Muscle of leg (tissue), 11 donors: ENCODE results near the gene OSBPL5. TPM values are rescaled to one million over a fixed set of nuclear protein-coding genes. Genes with fewer than 3 reads are reported as not detected.

ENCODE experiments used
- DNase-seq: peaks from one replicate; pipeline ENCODE4 v3.0.0; 2013
- H3K27ac ChIP-seq: one replicate; pipeline ENCODE4 v1.5.1; 2013; ENCODE audit warnings: mild to moderate bottlenecking, low read length, control low read depth
- H3K27me3 ChIP-seq: one replicate; pipeline ENCODE4 v1.6.1; 2013; ENCODE audit warnings: low read length; ENCODE audit not compliant: control insufficient read depth, insufficient read depth
- H3K36me3 ChIP-seq: one replicate; pipeline ENCODE4 v1.6.1; 2013; ENCODE audit warnings: low read length; ENCODE audit not compliant: control insufficient read depth, insufficient read depth
- H3K4me1 ChIP-seq: one replicate; pipeline ENCODE4 v1.6.1; 2013; ENCODE audit warnings: low read length; ENCODE audit not compliant: control insufficient read depth, insufficient read depth
- H3K4me3 ChIP-seq: one replicate; pipeline ENCODE4 v1.5.1; 2013; ENCODE audit warnings: low read length, control low read depth
- H3K9me3 ChIP-seq: replicated peaks from 2 replicates; pipeline ENCODE4 v1.6.1; 2013; ENCODE audit warnings: low read depth, low read length; ENCODE audit not compliant: control insufficient read depth
- WGBS: methylation state at CpG from one replicate; pipeline ENCODE4 v1.1.5; 2013; ENCODE audit warnings: missing lambda C conversion rate; ENCODE audit not compliant: insufficient coverage; 5-methylcytosine and 5-hydroxymethylcytosine counted together
- polyA plus RNA-seq, 8 donors: library from polyadenylated mRNA; unstranded; fragments of 120-200 nt; gene quantifications; one replicate each; pipeline versions ENCODE4 v1.2.1 to v1.2.3, GENCODE V29; 2013; ENCODE audit warnings: inconsistent platforms in 1 of 8, low replicate concordance in 1 of 8; ENCODE audit not compliant: insufficient read length in 8 of 8, insufficient read depth in 1 of 8
- total RNA-seq: library from RNA; stranded (reverse); fragments of 120-200 nt; gene quantifications from one replicate; pipeline ENCODE4 v1.2.4, GENCODE V29; 2013

OSBPL5 gene
- total and polyA plus RNA-seq, 9 donors, result 10.8 to 20.4 (median 16.2) TPM

DNA sequence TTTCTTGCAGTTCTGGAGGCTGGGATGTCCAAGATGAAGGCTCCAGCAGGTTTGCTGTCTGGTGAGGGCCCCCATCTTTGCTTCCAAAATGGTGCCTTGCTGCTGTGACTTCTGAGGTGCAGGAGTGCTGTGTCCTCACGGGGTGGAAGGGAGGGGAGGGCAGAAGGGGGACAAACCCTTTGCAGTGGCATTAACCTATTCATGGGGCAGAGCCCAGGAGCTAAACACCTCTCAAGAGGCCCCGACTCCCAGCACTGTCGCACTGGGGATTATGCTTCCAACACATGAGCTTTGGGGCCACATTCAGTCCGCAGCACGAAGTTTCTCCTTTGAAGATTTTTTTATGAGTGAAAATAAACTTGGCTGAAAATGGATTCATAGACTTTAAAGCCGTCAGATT lies 25.5 kb upstream of the OSBPL5 start:
- no peak overlapping the region for H3K27ac ChIP-seq
- no peaks in the 10 kb centered on the region for H3K4me1 ChIP-seq
- DNase-seq, result no peak
- WGBS, result 46% methylated on average over 5 of the region's 6 CpGs
- H3K27me3 ChIP-seq, result peaks cover 14% of the 10 kb centered on the region
- no peak overlapping the region for H3K4me3 ChIP-seq
- no peaks in the 10 kb centered on the region for H3K36me3 ChIP-seq
- H3K9me3 ChIP-seq, result no peaks in the 10 kb centered on the region

GRCh38 chr11:3189886-3190583 lies 24.9 kb upstream of the OSBPL5 start:
- Histone ChIP-seq H3K4me1 (no peaks in the 10 kb centered on the region), H3K9me3 (no peaks in the 10 kb centered on the region), H3K27me3 (peaks cover 14% of the 10 kb centered on the region), H3K36me3 (no peaks in the 10 kb centered on the region), H3K27ac (no peak overlapping the region), H3K4me3 (no peak overlapping the region)
- 87% methylated on average over 5 of the region's 11 CpGs for WGBS
- DNase-seq, result no peak

DNA sequence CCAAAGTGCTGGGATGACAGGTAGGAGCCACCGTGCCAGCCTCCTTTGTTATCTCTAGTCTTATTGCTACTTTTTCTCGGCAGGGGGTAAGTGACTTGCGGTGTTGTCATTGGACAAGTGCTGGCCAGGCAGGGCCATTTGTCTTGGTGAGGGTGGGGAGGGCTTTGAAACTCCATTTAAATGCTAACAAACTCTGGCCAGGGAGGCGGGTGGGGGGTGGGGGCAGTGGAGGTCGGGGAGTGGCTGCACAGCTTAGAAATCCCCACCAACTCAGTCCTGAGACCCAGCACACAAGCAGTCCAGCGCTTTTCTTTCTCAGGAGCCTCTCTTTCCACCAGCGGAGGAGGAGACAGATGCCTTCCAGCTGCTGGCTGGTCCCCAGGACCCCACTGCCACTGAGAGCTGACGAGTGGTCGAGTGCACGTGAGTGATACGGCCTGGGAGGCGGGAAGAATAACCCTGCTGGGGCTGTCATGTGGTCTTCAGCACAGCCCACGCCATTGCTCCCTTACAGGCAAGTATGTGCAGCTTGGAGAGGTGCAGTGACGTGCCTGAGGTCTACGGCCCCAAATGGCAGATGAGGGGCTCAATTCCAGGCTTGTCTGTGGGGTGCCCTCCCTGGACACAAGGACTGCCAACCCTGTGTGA lies 24.2 kb upstream of the OSBPL5 start:
- no peak overlapping the region for H3K4me3 ChIP-seq
- no peak for DNase-seq
- H3K27ac ChIP-seq, result no peak overlapping the region
- WGBS, result 31% methylated on average over 3 of the region's 15 CpGs
- peaks cover 14% of the 10 kb centered on the region for H3K27me3 ChIP-seq
- no peaks in the 10 kb centered on the region for H3K9me3 ChIP-seq
- no peaks in the 10 kb centered on the region for H3K36me3 ChIP-seq
- H3K4me1 ChIP-seq, result no peaks in the 10 kb centered on the region

GRCh38 chr11:3188496-3189195 lies 23.5 kb upstream of the OSBPL5 start:
- Histone ChIP-seq H3K36me3 (no peaks in the 10 kb centered on the region), H3K27ac (no peak overlapping the region), H3K4me1 (no peaks in the 10 kb centered on the region), H3K9me3 (no peaks in the 10 kb centered on the region), H3K4me3 (no peak overlapping the region), H3K27me3 (peaks cover 14% of the 10 kb centered on the region)
- no peak for DNase-seq
- WGBS, result 77% methylated on average over 8 of the region's 17 CpGs

DNA sequence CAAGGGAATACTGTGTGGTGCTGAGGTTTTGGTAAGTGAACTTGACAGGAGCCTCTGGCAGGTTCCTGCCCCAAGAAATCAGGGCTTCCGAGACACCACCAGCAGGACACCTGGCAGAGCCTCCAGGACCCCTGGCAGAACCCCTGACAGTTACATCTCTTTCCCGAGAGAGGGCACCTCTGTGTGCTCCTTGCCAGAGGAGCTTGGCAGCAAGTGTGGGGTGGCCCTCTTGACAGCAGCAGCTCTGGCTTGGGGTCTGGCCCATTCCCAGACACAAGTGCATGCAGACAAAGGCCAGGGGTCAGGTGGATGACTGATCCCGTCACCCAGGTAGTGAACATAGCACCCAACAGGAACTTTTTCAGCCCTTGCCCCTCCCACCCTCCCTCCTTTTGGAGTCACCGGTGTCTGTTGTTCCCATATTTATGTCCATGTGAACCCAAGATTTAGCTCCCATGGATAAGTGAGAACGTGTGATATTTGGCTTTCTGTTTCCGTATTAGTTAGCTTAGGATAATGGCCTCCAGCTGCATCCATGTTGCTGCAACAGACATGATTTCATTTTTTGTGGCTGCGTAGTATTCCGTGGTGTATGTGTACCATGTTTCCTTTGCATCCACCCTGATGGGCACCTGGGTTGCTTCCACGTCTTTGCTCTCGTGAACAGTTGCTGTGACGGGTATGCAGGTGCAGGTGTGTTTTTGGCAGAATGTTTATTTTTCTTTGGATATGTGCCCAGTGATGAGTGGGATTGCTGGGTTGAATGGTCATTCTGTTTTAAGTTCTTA lies 21.2 kb upstream of the OSBPL5 start:
- Histone ChIP-seq H3K27me3 (peaks cover 12% of the 10 kb centered on the region), H3K4me3 (no peak overlapping the region), H3K27ac (no peak overlapping the region), H3K9me3 (no peaks in the 10 kb centered on the region), H3K36me3 (no peaks in the 10 kb centered on the region), H3K4me1 (no peaks in the 10 kb centered on the region)
- 79% methylated on average over 4 of the region's 11 CpGs for WGBS
- no peak for DNase-seq

DNA sequence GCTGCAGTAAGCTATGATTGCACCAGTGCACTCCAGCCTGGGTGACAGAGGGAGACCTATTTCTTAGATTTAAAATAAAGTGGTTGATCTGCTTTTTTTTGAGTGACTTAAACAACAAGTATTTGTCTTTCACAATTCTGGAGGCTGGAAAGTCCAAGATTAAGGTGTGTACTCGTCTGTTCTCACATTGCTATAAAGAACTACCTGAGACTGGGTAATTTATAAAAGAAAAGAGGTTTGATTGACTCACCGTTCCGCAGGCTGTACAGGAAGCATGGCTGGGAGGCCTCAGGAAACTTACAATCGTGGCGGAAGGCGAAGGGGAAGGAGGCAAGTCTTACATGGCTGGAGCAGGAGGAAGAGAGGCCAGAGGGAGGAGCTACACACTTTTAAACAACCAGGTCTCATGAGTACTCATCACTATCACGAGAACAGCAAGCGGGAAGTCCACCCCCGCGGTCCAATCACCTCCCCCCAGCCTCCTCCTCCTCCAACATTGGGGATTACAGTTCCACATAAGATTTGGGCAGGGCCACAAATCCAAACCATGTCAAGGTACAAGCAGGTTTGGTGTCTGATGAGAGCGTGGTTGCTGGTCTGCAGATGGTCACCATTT lies 19.7 kb upstream of the OSBPL5 start:
- H3K4me1 ChIP-seq, result no peaks in the 10 kb centered on the region
- no peaks in the 10 kb centered on the region for H3K9me3 ChIP-seq
- H3K27me3 ChIP-seq, result peaks cover 10% of the 10 kb centered on the region
- H3K27ac ChIP-seq, result no peak overlapping the region
- H3K4me3 ChIP-seq, result no peak overlapping the region
- DNase-seq, result no peak
- no CpG with 5 or more reads among the region's 11 CpGs for WGBS
- no peaks in the 10 kb centered on the region for H3K36me3 ChIP-seq

GRCh38 chr11:3183523-3183922 lies 18.4 kb upstream of the OSBPL5 start:
- WGBS, result 95% methylated on average over 5 of the region's 6 CpGs
- Histone ChIP-seq H3K36me3 (no peaks in the 10 kb centered on the region), H3K4me3 (no peak overlapping the region), H3K9me3 (no peaks in the 10 kb centered on the region), H3K4me1 (no peaks in the 10 kb centered on the region), H3K27me3 (peaks cover 7% of the 10 kb centered on the region), H3K27ac (no peak overlapping the region)
- DNase-seq, result no peak

DNA sequence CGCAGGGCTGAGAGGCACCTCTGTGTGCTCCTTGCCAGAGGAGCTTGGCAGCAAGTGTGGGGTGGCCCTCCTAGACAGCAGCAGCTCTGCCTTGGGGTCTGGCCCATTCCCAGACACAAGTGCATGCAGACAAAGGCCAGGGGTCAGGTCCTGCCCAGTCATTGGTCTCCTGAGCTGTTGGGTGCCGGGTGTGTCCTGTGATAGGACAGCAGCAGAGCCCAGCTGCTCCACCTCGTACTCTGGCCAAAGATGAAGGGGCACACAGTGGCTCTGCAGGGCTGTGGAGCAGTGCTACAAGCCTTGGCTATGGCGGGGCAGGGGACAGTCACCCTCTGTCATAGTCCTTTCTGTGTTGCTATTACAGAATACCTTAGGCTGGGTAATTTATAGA lies 17.3 kb upstream of the OSBPL5 start:
- no peaks in the 10 kb centered on the region for H3K9me3 ChIP-seq
- no peak overlapping the region for H3K4me3 ChIP-seq
- H3K4me1 ChIP-seq, result no peaks in the 10 kb centered on the region
- no peak overlapping the region for H3K27ac ChIP-seq
- DNase-seq, result no peak
- H3K36me3 ChIP-seq, result no peaks in the 10 kb centered on the region
- 76% methylated on average over 3 of the region's 4 CpGs for whole genome bisulfite sequencing
- peaks cover 3% of the 10 kb centered on the region for H3K27me3 ChIP-seq

- Histone ChIP-seq H3K4me3 (no peak overlapping the region), H3K27ac (no peak overlapping the region), H3K4me1 (no peaks in the 10 kb centered on the region), H3K27me3 (peaks cover 3% of the 10 kb centered on the region), H3K9me3 (peaks cover 2% of the 10 kb centered on the region), H3K36me3 (no peaks in the 10 kb centered on the region)
- no peak for DNase-seq
- WGBS, result 79% methylated on average over 10 of the region's 12 CpGs
Observed at GRCh38 chr11:3181725-3182461, 16.8 kb upstream of the OSBPL5 start.
